ENCODE data around the gene ARMC7. TPM values are rescaled to one million over a fixed set of nuclear protein-coding genes. Genes with fewer than 3 reads are reported as not detected.

ARMC7 gene
- total and polyA plus RNA-seq, 8 donors, result 2.2 to 26.8 (median 11.4) TPM

DNA sequence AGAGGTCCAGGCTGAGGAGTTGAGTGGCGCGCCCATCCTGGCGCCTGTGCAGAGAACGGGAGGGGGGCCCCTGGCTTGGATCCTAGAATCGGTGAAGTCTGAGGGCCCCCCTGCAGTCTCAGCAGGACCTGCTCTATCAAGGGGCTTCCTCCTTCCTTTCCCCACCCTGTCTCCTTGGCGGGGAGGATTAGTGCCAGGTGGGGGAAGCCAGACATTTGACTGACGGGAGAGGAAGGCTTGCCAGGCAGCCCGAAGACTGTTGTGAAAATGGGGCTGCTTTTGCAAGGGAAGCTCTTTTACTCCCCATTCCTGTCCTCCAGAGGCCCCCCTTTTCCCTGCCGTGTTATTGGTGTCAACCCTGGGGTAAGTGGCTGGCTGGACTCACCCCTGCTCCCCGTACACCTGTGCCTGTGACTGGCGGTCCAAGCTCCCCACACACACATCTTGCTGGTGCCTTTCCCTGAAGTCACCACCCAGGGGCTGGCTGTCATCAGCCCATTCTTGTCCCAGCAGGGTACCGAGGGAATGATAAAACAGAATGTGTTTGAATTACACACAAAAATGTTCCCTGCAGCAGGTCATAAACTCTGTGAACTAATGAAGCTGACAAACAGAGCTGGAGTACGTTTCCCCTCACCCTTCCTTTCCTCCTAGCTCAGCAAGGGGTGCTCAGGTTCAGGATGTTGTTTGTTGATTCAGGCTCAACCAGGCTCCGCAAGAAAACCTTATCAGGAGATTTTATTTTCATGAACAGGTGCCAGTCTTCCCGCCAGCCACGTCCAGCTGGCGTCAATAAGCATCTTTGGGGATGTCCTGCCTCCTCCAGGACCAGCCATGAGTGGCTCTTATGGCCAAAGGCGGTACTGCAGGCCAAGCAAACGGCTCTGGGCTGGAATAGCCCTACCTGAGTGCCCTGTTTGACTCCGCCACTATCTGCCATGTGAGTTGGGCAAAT lies 4.4 kb upstream of the ARMC7 start:
- TF ChIP-seq CTCF (IDR thresholded peaks at IDR 0.05), result peak in 6 of 7 experiments; percentile 52 to 94 (median 87)
- TF ChIP-seq POLR2AphosphoS5 (IDR thresholded peaks at IDR 0.05), result peak in 2 of 3 donors; percentile 8 to 80
- no peak for TF ChIP-seq POLR2A (IDR thresholded peaks at IDR 0.05)
- peak; percentile 81 to 85 for DNase-seq
- 21 to 57% (median 36%) methylated on average over 14 to 20 of the region's 20 CpGs for WGBS, 5 donors
- peaks cover 2 to 34% (median 17%) of the 10 kb centered on the region in 4 donors for H3K36me3 ChIP-seq
- H3K27me3 ChIP-seq, result no peaks in the 10 kb centered on the region
- intact Hi-C loops (cut with DNase I; ENCODE audit: low total_unique reads), result no loop called here
- H3K4me1 ChIP-seq, result peaks cover 8 to 50% (median 22%) of the 10 kb centered on the region in 4 donors
- H3K4me3 ChIP-seq, result no peak overlapping the region
- no peaks in the 10 kb centered on the region for H3K9me3 ChIP-seq
- H3K27ac ChIP-seq, result peak overlapping the region; percentile 25 to 85 (median 71)

DNA sequence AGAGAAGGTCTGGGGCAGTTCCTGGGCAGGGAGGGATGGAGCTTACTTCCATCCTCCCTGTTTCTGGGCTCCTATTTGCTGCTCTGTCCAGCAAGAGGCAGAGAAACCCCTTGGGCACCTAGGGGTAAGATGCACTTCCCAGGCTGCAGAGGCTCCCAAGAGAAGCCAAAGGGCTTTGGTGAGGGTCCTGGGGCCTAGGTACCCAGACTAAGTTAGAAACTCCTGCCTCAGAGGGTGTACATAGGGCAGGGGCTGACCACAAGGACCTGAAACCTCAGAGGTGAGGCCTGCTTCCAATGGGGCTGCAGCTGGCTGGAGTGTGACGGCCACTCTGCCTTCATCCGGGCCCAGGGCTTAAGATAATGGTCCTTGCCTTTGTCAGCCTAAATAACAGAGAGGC lies 1.6 kb upstream of the ARMC7 start:
- no peaks in the 10 kb centered on the region for H3K9me3 ChIP-seq
- H3K27ac ChIP-seq, result no peak overlapping the region
- H3K27me3 ChIP-seq, result no peaks in the 10 kb centered on the region
- H3K4me3 ChIP-seq, result no peak overlapping the region
- WGBS, 5 donors, result 64 to 76% (median 67%) methylated on average over 2 of the region's 2 CpGs
- intact Hi-C loops (cut with DNase I; ENCODE audit: low total_unique reads), result no loop called here
- DNase-seq, result no peak
- TF ChIP-seq CTCF (IDR thresholded peaks at IDR 0.05), result no peak
- TF ChIP-seq EP300 (IDR thresholded peaks at IDR 0.05), result no peak
- TF ChIP-seq POLR2A (IDR thresholded peaks at IDR 0.05), result no peak
- no peak for TF ChIP-seq POLR2AphosphoS5 (IDR thresholded peaks at IDR 0.05)
- H3K36me3 ChIP-seq, result peaks cover 0 to 18% (median 12%) of the 10 kb centered on the region in 4 donors
- peaks cover 16 to 71% (median 39%) of the 10 kb centered on the region in 4 donors for H3K4me1 ChIP-seq

GRCh38 chr17:75109046-75109406 lies 743 bp upstream of the ARMC7 start:
- 3 to 10% (median 4%) methylated on average over 22 of the region's 22 CpGs for WGBS, 5 donors
- Histone ChIP-seq H3K4me3 (peak overlapping the region; percentile 78 to 81 (median 80)), H3K4me1 (peaks cover 19 to 79% (median 44%) of the 10 kb centered on the region in 4 donors), H3K27ac (peak overlapping the region in 4 of 5 donors; percentile 9 to 91 (median 88)), H3K36me3 (peaks cover 0 to 13% (median 11%) of the 10 kb centered on the region in 4 donors), H3K9me3 (no peaks in the 10 kb centered on the region), H3K27me3 (no peaks in the 10 kb centered on the region)
- DNase-seq, result peak in 1 of 2 donors; percentile 51
- intact Hi-C loops (cut with DNase I; ENCODE audit: low total_unique reads), result no loop called here
- no peak for TF ChIP-seq POLR2A (IDR thresholded peaks at IDR 0.05)
- no peak for TF ChIP-seq POLR2AphosphoS5 (IDR thresholded peaks at IDR 0.05)
- TF ChIP-seq CTCF (IDR thresholded peaks at IDR 0.05), result no peak
- TF ChIP-seq EP300 (IDR thresholded peaks at IDR 0.05), result no peak

- Histone ChIP-seq H3K27ac (peak overlapping the region; percentile 84 to 91 (median 86)), H3K4me1 (peaks cover 30 to 80% (median 52%) of the 10 kb centered on the region in 4 donors), H3K27me3 (no peaks in the 10 kb centered on the region), H3K9me3 (no peaks in the 10 kb centered on the region), H3K4me3 (peak overlapping the region; percentile 78 to 81 (median 80)), H3K36me3 (peaks cover 0 to 3% (median 0%) of the 10 kb centered on the region in 4 donors)
- WGBS, 5 donors, result 13 to 27% (median 15%) methylated on average over 27 to 40 of the region's 40 CpGs
- TF ChIP-seq EP300 (IDR thresholded peaks at IDR 0.05) (no peak), POLR2AphosphoS5 (IDR thresholded peaks at IDR 0.05) (no peak), CTCF (IDR thresholded peaks at IDR 0.05) (no peak), POLR2A (IDR thresholded peaks at IDR 0.05) (no peak)
- DNase-seq, result peak; percentile 47 to 57
- intact Hi-C loops (cut with DNase I; ENCODE audit: low total_unique reads), result loop anchor here (10.0 kb wide), 1 partner anchor 64 kb away; no protein-coding TSS in a partner anchor
These were observed 617 bp downstream of the ARMC7 start for GRCh38 chr17:75110234-75110937.
